ENCODE data around the gene ZFAND5.

Gene ZFAND5

DNA sequence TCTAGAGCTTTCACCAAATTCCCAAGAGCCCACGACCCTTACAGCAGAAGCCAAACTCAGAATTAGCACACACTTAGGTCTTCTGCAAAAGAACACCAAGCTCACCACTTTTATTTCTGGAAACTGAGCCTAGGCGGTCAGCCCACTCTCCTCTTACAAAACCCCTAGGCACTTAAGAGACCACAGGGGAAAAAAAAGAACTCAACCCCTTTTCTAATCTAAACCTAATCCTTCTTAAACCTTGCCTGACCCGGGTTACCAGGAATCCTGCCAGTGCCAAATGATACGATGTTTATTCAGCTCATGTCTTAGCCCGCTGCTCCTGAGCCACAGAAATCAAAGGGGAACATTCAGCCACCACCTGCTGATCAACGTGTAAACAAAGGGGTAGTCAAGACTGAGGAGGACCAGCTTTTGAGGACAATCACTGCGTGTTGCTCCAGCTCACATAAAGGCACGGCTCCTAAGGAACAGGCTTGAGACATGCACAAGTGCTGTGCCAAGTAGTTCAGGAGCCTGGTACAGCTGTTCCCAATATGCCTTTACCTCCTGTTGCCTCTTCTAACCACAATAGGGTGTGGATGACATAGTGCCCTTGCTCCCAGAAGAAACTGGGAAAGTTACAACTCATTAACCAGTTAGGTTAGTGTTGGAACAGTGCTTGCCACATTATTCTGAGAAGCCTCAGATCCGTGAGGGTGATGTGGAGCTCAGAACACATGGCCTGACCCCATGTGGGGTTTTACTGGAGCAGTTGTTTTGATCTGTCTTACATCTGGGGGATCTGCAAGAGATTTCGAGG is 49.3 kb downstream of the ZFAND5 start:
- TF ChIP-seq, protein P1, sequence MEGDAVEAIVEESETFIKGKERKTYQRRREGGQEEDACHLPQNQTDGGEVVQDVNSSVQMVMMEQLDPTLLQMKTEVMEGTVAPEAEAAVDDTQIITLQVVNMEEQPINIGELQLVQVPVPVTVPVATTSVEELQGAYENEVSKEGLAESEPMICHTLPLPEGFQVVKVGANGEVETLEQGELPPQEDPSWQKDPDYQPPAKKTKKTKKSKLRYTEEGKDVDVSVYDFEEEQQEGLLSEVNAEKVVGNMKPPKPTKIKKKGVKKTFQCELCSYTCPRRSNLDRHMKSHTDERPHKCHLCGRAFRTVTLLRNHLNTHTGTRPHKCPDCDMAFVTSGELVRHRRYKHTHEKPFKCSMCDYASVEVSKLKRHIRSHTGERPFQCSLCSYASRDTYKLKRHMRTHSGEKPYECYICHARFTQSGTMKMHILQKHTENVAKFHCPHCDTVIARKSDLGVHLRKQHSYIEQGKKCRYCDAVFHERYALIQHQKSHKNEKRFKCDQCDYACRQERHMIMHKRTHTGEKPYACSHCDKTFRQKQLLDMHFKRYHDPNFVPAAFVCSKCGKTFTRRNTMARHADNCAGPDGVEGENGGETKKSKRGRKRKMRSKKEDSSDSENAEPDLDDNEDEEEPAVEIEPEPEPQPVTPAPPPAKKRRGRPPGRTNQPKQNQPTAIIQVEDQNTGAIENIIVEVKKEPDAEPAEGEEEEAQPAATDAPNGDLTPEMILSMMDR (IDR thresholded peaks at IDR 0.05; ENCODE audit: low read depth, low read length, missing control alignments), result no peak
- H3K4me3 ChIP-seq (replicated peaks; ENCODE audit: low read depth, low read length), result peak overlapping the region; percentile 6; the same call in 1 of the 2 replicates
- DNase-seq (ENCODE audit: extremely low read depth, low read depth), result peak; percentile 81

DNA sequence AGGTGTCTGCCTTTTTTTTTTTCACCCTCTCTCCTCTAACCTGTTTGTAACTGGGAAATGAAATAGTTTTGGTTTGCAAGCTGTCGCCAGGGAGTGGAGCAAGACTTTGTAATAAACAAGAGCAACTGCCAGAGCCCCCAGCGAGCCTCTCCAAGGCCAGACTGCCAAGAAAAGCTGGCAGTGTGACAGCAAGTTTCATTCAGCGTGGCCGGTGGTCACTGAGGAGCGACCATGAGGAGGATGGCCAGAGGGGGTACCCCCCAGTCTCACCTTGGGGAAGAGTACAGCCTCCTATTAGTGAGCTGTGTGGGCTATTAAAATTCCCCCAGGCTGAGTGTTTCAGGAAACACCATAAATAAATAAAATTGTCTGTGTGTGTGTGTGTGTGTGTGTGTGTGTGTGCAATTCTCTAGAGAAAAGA is 49.9 kb downstream of the ZFAND5 start:
- H3K4me3 ChIP-seq (replicated peaks; ENCODE audit: low read depth, low read length), result no peak overlapping the region; the same call in 1 of the 2 replicates
- TF ChIP-seq, protein P1 (IDR thresholded peaks at IDR 0.05; ENCODE audit: low read depth, low read length, missing control alignments), result no peak
- peak; percentile 31 for DNase-seq (ENCODE audit: extremely low read depth, low read depth)

DNA sequence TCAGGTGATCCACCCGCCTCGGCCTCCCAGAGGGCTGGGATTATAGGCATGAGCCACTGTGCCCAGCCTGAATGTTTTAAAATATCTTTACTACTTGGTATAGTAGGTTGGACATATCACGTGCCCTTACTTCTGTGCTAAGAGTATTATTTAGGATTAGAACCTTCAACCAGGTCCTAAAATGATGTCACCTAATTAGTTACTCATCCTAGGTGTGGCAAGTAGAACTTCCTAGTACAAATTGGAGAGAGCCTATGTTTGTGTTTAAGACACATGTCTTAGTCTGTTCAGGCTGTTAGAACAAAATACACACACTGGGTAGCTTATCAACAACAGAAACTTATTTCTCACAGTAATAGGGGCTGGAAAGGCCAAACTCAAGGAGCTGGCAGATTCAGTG is 51.5 kb downstream of the ZFAND5 start:
- TF ChIP-seq, protein P1 (IDR thresholded peaks at IDR 0.05; ENCODE audit: low read depth, low read length, missing control alignments), result no peak
- H3K4me3 ChIP-seq (replicated peaks; ENCODE audit: low read depth, low read length), result no peak overlapping the region
- DNase-seq (ENCODE audit: extremely low read depth, low read depth), result no peak

DNA sequence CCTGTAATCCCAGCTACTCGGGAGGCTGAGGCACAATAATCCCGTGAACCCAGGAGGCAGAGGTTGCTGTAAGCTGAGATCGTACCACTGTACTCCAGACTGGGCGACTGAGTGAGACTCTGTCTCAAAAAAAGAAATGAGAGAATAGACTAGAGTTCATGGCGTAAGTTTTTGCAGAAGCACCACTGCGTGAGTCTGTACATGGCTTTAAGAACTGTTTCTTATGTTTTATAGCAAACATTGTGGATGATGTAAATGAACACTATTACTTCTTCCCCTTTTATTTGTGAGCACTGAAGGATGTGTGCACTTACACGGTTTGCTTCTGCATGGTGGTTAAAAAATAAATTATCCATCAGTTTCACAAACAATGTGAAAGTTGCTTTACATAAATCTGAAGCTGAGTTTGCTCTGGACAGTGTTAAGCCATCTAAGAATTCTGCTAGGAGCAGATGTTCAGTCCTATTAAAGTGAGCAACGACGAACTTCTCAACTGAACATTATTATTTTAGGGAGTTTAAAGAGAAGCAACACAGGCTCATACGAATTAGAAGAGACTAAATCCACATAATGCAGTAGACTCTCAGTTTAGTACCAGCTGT is 52.5 kb downstream of the ZFAND5 start:
- no peak overlapping the region for H3K4me3 ChIP-seq (replicated peaks; ENCODE audit: low read depth, low read length)
- TF ChIP-seq, protein P1 (IDR thresholded peaks at IDR 0.05; ENCODE audit: low read depth, low read length, missing control alignments), result no peak
- no peak for DNase-seq (ENCODE audit: extremely low read depth, low read depth)

DNA sequence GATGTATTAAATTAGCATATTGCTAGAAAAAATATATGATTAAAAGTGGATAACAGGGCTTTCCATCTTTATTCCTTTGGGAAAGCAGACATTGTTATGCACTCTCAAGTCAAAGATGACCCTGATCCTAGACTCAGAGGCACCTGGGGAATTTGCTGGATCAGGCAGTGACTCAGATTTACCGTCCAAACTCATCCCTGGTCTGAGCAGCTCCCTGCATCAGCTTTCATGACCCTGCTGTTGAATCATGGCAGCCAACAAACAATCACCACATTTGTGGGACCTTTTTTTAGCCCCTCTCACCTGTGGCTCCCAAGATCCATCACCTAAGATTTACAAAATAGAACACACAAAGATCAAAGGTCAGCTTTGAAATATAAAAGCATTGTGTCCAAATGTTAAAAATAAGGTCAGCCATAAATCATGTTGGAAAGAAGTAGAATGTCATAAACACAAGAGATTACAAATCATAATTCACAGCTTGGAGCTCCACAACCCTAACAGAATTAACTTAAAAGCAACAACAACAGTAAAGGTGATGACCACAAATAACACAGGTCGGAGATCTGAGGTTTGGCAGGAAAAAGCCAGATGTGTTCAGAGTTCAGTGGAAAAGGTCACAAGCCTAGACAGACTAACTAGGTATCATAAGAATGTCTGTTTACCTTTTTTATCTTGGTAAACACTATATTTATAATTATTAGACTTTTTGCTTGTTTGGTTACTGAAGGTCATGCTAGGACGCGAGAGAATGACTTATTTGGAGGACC is 55.5 kb downstream of the ZFAND5 start:
- H3K4me3 ChIP-seq (replicated peaks; ENCODE audit: low read depth, low read length), result no peak overlapping the region
- TF ChIP-seq, protein P1 (IDR thresholded peaks at IDR 0.05; ENCODE audit: low read depth, low read length, missing control alignments), result no peak
- DNase-seq (ENCODE audit: extremely low read depth, low read depth), result no peak

DNA sequence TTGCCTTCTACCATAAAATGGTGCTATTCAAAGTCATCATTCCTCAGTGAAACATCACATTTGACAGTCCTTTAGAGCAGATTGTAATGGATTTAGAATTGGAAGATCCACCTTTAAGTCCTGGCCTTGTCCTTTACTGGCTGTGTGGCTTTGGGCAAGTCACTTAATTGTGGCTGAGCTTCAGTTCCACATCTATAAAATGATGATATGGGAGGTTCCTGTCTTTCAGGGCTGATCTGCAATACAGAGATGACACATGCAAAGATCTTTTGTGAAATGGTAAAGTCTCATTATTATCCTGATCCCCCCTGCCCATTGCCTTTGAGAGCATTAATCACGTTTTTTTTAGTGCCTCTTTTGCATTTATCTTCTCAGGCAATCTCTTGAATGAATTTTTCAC is 58.2 kb downstream of the ZFAND5 start:
- TF ChIP-seq, protein P1 (IDR thresholded peaks at IDR 0.05; ENCODE audit: low read depth, low read length, missing control alignments), result no peak

More for the DNA sequence above, 58.2 kb downstream of the ZFAND5 start:
- DNase-seq (ENCODE audit: extremely low read depth, low read depth), result no peak
- no peak overlapping the region for H3K4me3 ChIP-seq (replicated peaks; ENCODE audit: low read depth, low read length)
